Measurements from ENCODE around the gene POGLUT3.

POGLUT3 gene

DNA sequence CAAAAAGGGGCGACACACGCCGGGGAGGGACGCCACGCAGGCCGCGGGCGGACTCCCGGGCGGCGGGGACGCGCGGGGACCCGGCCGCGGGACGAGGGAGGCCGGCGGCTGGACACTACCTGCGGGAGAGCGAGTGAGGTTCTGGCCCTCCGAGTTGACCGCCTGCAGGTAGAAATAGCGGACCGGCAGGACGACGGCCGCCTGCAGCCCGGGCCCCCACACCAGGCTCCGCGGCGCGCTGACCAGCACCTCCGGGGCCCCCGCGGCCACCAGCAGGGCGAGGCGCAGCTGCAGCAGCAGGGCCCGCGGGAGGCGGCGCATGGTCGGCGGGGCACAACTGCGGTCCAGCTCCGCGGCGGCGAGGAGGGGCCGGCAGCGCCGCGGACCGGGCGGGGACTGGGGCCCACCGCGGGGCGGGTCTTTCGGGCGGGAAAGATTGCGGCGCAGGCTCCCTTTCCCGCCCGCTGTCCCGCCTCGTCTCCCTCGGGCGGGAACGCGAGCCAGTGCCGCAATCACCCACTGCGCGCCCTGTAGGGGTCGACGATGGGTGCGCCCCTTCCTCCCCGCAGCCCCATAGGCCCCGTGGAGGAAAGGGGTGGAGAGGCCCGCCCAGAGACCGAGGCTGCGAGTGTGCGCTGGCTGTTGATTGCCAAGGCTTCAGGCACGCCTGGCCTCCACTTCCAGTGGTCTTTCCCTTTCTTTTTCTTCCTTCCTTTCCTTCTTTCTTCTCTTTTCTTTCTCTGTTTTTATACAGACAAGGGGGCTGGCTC is at the start of gene POGLUT3:
TSS of gene POGLUT3 (minus strand) at position 339 of the 770 bp plus-strand sequence. CDS start at position 321, 18 bp downstream.
- TF ChIP-seq ZNF565 (CRISPR knock-in tag; conservative IDR thresholded peaks at IDR 0.05; ENCODE audit: low read depth) = no peak
- no peak for TF ChIP-seq ZFP3 (CRISPR knock-in tag; IDR thresholded peaks at IDR 0.05)
- TF ChIP-seq ZNF70 (CRISPR knock-in tag; IDR thresholded peaks at IDR 0.05) = no peak
- no peak for TF ChIP-seq ZFP30 (CRISPR knock-in tag; IDR thresholded peaks at IDR 0.05)
- TF ChIP-seq, protein P1, sequence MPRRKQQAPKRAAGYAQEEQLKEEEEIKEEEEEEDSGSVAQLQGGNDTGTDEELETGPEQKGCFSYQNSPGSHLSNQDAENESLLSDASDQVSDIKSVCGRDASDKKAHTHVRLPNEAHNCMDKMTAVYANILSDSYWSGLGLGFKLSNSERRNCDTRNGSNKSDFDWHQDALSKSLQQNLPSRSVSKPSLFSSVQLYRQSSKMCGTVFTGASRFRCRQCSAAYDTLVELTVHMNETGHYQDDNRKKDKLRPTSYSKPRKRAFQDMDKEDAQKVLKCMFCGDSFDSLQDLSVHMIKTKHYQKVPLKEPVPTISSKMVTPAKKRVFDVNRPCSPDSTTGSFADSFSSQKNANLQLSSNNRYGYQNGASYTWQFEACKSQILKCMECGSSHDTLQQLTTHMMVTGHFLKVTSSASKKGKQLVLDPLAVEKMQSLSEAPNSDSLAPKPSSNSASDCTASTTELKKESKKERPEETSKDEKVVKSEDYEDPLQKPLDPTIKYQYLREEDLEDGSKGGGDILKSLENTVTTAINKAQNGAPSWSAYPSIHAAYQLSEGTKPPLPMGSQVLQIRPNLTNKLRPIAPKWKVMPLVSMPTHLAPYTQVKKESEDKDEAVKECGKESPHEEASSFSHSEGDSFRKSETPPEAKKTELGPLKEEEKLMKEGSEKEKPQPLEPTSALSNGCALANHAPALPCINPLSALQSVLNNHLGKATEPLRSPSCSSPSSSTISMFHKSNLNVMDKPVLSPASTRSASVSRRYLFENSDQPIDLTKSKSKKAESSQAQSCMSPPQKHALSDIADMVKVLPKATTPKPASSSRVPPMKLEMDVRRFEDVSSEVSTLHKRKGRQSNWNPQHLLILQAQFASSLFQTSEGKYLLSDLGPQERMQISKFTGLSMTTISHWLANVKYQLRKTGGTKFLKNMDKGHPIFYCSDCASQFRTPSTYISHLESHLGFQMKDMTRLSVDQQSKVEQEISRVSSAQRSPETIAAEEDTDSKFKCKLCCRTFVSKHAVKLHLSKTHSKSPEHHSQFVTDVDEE (CRISPR knock-in tag; IDR thresholded peaks at IDR 0.05) = 0 out of 2 replicates have a peak, but pooled peaks have one; percentile 17
- peak; percentile 73 for ATAC-seq

DNA sequence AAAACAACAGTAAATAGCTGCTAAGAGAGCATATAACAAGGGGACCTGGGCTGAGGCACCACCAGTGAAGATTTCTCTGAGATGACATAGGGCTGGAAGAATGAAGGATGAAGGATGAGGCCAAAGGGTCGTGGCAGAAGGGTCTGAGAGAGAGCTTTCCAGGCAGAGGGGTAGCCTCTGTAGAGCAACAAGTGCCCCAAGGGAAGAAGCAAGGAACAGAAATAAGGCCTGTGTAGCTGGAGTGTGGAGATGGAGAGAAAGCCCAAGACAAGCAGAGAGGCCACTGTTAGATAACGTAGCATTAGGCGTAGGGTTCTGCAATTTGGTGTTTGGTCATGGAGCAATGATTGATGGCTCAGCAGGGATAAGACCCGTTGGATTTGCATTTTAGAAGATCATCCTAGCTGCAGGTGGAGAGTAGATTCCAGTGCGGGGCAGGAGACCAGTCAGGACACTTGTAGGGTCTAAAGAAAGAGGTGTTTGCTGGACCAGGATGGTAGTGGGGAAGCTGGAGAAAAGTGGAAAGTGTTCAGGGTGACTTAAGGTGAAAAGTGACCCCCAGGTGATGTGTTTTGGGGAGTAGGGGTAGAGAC is 47.8 kb upstream of the POGLUT3 start:
- TF ChIP-seq TOX (CRISPR knock-in tag; IDR thresholded peaks at IDR 0.05; ENCODE audit: borderline replicate concordance) (no peak), ARNTL (CRISPR knock-in tag; IDR thresholded peaks at IDR 0.05; ENCODE audit: borderline replicate concordance, low read depth) (no peak), ESRRG (CRISPR knock-in tag; IDR thresholded peaks at IDR 0.05) (no peak), ZNF70 (CRISPR knock-in tag; IDR thresholded peaks at IDR 0.05) (no peak), RARB (CRISPR knock-in tag; IDR thresholded peaks at IDR 0.05) (no peak), ZNF8 (CRISPR knock-in tag; IDR thresholded peaks at IDR 0.05) (no peak), ZFP30 (CRISPR knock-in tag; IDR thresholded peaks at IDR 0.05) (no peak)
- TF ChIP-seq, protein P2, sequence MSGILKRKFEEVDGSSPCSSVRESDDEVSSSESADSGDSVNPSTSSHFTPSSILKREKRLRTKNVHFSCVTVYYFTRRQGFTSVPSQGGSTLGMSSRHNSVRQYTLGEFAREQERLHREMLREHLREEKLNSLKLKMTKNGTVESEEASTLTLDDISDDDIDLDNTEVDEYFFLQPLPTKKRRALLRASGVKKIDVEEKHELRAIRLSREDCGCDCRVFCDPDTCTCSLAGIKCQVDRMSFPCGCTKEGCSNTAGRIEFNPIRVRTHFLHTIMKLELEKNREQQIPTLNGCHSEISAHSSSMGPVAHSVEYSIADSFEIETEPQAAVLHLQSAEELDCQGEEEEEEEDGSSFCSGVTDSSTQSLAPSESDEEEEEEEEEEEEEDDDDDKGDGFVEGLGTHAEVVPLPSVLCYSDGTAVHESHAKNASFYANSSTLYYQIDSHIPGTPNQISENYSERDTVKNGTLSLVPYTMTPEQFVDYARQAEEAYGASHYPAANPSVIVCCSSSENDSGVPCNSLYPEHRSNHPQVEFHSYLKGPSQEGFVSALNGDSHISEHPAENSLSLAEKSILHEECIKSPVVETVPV (CRISPR knock-in tag; IDR thresholded peaks at IDR 0.05) = no peak
- TF ChIP-seq, protein P1 (CRISPR knock-in tag; IDR thresholded peaks at IDR 0.05) = no peak
- TF ChIP-seq, protein P3, sequence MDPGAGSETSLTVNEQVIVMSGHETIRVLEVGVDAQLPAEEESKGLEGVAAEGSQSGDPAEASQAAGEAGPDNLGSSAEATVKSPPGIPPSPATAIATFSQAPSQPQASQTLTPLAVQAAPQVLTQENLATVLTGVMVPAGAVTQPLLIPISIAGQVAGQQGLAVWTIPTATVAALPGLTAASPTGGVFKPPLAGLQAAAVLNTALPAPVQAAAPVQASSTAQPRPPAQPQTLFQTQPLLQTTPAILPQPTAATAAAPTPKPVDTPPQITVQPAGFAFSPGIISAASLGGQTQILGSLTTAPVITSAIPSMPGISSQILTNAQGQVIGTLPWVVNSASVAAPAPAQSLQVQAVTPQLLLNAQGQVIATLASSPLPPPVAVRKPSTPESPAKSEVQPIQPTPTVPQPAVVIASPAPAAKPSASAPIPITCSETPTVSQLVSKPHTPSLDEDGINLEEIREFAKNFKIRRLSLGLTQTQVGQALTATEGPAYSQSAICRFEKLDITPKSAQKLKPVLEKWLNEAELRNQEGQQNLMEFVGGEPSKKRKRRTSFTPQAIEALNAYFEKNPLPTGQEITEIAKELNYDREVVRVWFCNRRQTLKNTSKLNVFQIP (CRISPR knock-in tag; IDR thresholded peaks at IDR 0.05; ENCODE audit: borderline replicate concordance, low read depth) = no peak
- ATAC-seq = no peak

DNA sequence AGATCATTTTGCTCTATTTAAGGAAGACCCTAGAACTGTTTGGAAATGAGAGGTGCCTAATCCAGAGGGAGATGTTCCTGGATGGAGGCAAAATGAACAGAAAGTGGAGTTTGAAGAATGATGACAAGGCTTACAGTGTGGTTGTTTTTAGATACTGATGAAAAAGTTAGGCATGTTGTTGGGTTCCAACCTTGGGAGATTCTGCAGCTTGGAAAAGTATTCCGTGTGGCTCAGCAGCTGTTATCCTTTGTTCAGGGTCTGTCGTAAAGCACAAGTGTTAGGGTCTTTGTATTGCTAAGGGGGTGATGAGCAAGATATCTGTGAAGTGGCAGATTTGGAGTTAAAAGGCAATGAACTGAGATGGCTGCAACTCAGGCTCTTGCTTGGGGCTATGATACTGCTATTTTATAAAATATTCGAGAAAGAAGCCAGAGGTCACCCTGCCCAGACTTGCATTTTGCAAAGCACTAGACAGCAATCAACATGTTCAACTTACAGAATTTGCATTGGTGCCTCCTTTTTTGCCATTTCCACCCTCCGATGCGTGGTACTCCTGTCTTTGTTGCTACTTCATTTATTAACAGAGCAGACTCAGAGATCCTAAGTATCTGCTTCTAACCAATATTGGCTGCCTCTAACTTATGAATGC is 45.3 kb upstream of the POGLUT3 start:
- ATAC-seq = no peak
- TF ChIP-seq CSDC2 (CRISPR knock-in tag; IDR thresholded peaks at IDR 0.05) (no peak), ZNF8 (CRISPR knock-in tag; IDR thresholded peaks at IDR 0.05) (no peak)
- TF ChIP-seq, protein P4, sequence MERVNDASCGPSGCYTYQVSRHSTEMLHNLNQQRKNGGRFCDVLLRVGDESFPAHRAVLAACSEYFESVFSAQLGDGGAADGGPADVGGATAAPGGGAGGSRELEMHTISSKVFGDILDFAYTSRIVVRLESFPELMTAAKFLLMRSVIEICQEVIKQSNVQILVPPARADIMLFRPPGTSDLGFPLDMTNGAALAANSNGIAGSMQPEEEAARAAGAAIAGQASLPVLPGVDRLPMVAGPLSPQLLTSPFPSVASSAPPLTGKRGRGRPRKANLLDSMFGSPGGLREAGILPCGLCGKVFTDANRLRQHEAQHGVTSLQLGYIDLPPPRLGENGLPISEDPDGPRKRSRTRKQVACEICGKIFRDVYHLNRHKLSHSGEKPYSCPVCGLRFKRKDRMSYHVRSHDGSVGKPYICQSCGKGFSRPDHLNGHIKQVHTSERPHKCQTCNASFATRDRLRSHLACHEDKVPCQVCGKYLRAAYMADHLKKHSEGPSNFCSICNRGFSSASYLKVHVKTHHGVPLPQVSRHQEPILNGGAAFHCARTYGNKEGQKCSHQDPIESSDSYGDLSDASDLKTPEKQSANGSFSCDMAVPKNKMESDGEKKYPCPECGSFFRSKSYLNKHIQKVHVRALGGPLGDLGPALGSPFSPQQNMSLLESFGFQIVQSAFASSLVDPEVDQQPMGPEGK (CRISPR knock-in tag; IDR thresholded peaks at IDR 0.05; ENCODE audit: borderline replicate concordance) = no peak
